Measurements from ENCODE around the gene FYTTD1. TPM values are rescaled to one million over a fixed set of nuclear protein-coding genes. Genes with fewer than 3 reads are reported as not detected.

The FYTTD1 gene
- total RNA-seq, 2 experiments from 2014 or later = 47.6 to 57.8 TPM

GRCh38 chr3:197748597-197749314 is 927 bp upstream of the FYTTD1 start:
- peaks cover 32% of the 10 kb centered on the region for H3K79me2 ChIP-seq (ENCODE audit: insufficient read depth, low read depth, low read length)
- H3K9me3 ChIP-seq (ENCODE audit: low read length) = no peaks in the 10 kb centered on the region
- peak overlapping the region; percentile 86 for H3K4me2 ChIP-seq (ENCODE audit: low read length)
- H3K27ac ChIP-seq (ENCODE audit: low read depth, low read length, poor library complexity, severe bottlenecking) = peak overlapping the region; percentile 76
- no peaks in the 10 kb centered on the region for H3K9me2 ChIP-seq (ENCODE audit: insufficient read depth, low read length)
- ChIA-PET POLR2A (interaction anchor here (0.6 to 1.4 kb wide), 6 partner anchors 11 to 75 kb away, joined by 3 to 4 read pairs (median 3); no protein-coding TSS in a partner anchor), CTCF (ENCODE audit: unreplicated experiment) (interaction anchor here (0.7 kb wide), 1 partner anchor 38 kb away, joined by 3 read pairs; no protein-coding TSS in a partner anchor)
- peaks cover 41% of the 10 kb centered on the region for H3K4me1 ChIP-seq (ENCODE audit: insufficient read depth, low read length, poor library complexity, severe bottlenecking)
- TSS peak; percentile 81 for BruUV-seq (replicated peaks)
- no peaks in the 10 kb centered on the region for H3K36me3 ChIP-seq (ENCODE audit: insufficient read depth, low read length)
- peak overlapping the region; percentile 84 for H2AFZ ChIP-seq (ENCODE audit: low read length)
- no peak for DNase-seq (ENCODE audit: low spot score)
- intact Hi-C loops (cut with micrococcal nuclease; ENCODE audit: unreplicated experiment) = loop anchor here (1.0 kb wide), 1 partner anchor 11 kb away; no protein-coding TSS in a partner anchor
- peaks cover 26% of the 10 kb centered on the region for H4K20me1 ChIP-seq (ENCODE audit: insufficient read depth, low read length)
- no peak for TF ChIP-seq EZH2phosphoT487 (IDR thresholded peaks at IDR 0.05; ENCODE audit: borderline replicate concordance, low read depth, low read length)
- H3K4me3 ChIP-seq (ENCODE audit: low read depth, low read length, poor library complexity, severe bottlenecking) = peak overlapping the region; percentile 89

GRCh38 chr3:197749315-197749600 is 425 bp upstream of the FYTTD1 start:
- no peak for TF ChIP-seq EZH2phosphoT487 (IDR thresholded peaks at IDR 0.05; ENCODE audit: borderline replicate concordance, low read depth, low read length)
- TF ChIP-seq CTCF (conservative IDR thresholded peaks at IDR 0.05; ENCODE audit: low read length) = no peak
- intact Hi-C loops (cut with micrococcal nuclease; ENCODE audit: unreplicated experiment) = loop anchor here (1.0 kb wide), 1 partner anchor 12 kb away; no protein-coding TSS in a partner anchor
- CTCF ChIA-PET (ENCODE audit: unreplicated experiment) = interaction anchor here (0.7 kb wide), 1 partner anchor 38 kb away, joined by 3 read pairs; no protein-coding TSS in a partner anchor
- Histone ChIP-seq H3K4me3 (ENCODE audit: low read depth, low read length, poor library complexity, severe bottlenecking) (peak overlapping the region; percentile 89), H3K4me2 (ENCODE audit: low read length) (peak overlapping the region; percentile 86), H3K4me1 (ENCODE audit: insufficient read depth, low read length, poor library complexity, severe bottlenecking) (peaks cover 41% of the 10 kb centered on the region), H3K9me2 (ENCODE audit: insufficient read depth, low read length) (no peaks in the 10 kb centered on the region), H3K79me2 (ENCODE audit: insufficient read depth, low read depth, low read length) (peaks cover 37% of the 10 kb centered on the region), H2AFZ (ENCODE audit: low read length) (peak overlapping the region; percentile 84), H3K9me3 (ENCODE audit: low read length) (no peaks in the 10 kb centered on the region), H3K36me3 (ENCODE audit: insufficient read depth, low read length) (no peaks in the 10 kb centered on the region), H3K27ac (ENCODE audit: low read depth, low read length, poor library complexity, severe bottlenecking) (peak overlapping the region; percentile 76), H4K20me1 (ENCODE audit: insufficient read depth, low read length) (peaks cover 26% of the 10 kb centered on the region)
- BruUV-seq (replicated peaks) = no TSS peak
- peak; percentile 83 for DNase-seq (ENCODE audit: low spot score)
- POLR2A ChIA-PET = interaction anchor here (0.6 to 1.4 kb wide), 6 partner anchors 11 to 75 kb away, joined by 3 to 4 read pairs (median 3); no protein-coding TSS in a partner anchor

GRCh38 chr3:197750396-197750831 is 731 bp downstream of the FYTTD1 start:
- no peak for TF ChIP-seq EZH2phosphoT487 (IDR thresholded peaks at IDR 0.05; ENCODE audit: borderline replicate concordance, low read depth, low read length)
- no peak for TF ChIP-seq CTCF (conservative IDR thresholded peaks at IDR 0.05; ENCODE audit: low read length)
- H3K4me2 ChIP-seq (ENCODE audit: low read length) = peak overlapping the region; percentile 86
- ChIA-PET POLR2A (interaction anchor here (0.6 to 1.4 kb wide), 4 partner anchors 15 to 244 kb away, joined by 4 to 6 read pairs (median 6); no protein-coding TSS in a partner anchor), CTCF (ENCODE audit: unreplicated experiment) (interaction anchor here (1.3 kb wide), 1 partner anchor 15 kb away, joined by 3 read pairs; no protein-coding TSS in a partner anchor)
- peak; percentile 85 for DNase-seq (ENCODE audit: low spot score)
- peak overlapping the region; percentile 89 for H3K4me3 ChIP-seq (ENCODE audit: low read depth, low read length, poor library complexity, severe bottlenecking)
- H4K20me1 ChIP-seq (ENCODE audit: insufficient read depth, low read length) = peaks cover 26% of the 10 kb centered on the region
- no peaks in the 10 kb centered on the region for H3K36me3 ChIP-seq (ENCODE audit: insufficient read depth, low read length)
- H3K9me2 ChIP-seq (ENCODE audit: insufficient read depth, low read length) = no peaks in the 10 kb centered on the region
- H2AFZ ChIP-seq (ENCODE audit: low read length) = peak overlapping the region; percentile 84
- BruUV-seq (replicated peaks) = no TSS peak
- H3K27ac ChIP-seq (ENCODE audit: low read depth, low read length, poor library complexity, severe bottlenecking) = peak overlapping the region; percentile 76
- H3K4me1 ChIP-seq (ENCODE audit: insufficient read depth, low read length, poor library complexity, severe bottlenecking) = peaks cover 41% of the 10 kb centered on the region
- H3K79me2 ChIP-seq (ENCODE audit: insufficient read depth, low read depth, low read length) = peaks cover 49% of the 10 kb centered on the region
- no peaks in the 10 kb centered on the region for H3K9me3 ChIP-seq (ENCODE audit: low read length)
- intact Hi-C loops (cut with micrococcal nuclease; ENCODE audit: unreplicated experiment) = loop anchor here (1.0 to 2.0 kb wide), 2 partner anchors 38 to 40 kb away; partner anchors contain the start of gene LRCH3
